Measurements from ENCODE around the gene ZSCAN10. TPM values are rescaled to one million over a fixed set of nuclear protein-coding genes. Genes with fewer than 3 reads are reported as not detected.

Gene ZSCAN10
- total RNA-seq, 1 experiment from 2014 or later: 207 TPM

- Mint-ChIP-seq H3K36me3 (ENCODE audit: insufficient read depth in 1 of 3, low read depth in 3 of 3) (peaks cover 7 to 20% (median 15%) of the 10 kb centered on the region in 3 experiments; a peak in 5 of 7 replicates), H3K27ac (no peak overlapping the region), H3K9me3 (no peaks in the 10 kb centered on the region), H3K27me3 (ENCODE audit: low read depth) (peaks cover 21% of the 10 kb centered on the region), H3K4me3 (no peak overlapping the region), H3K4me1 (0 out of 4 replicates have a peak, but pooled peaks cover 0 to 2% of the 10 kb centered on the region in 2 experiments)
- Histone ChIP-seq H2BK12ac (ENCODE audit: insufficient read length, low read depth, low read length) (no peak overlapping the region), H4K8ac (replicated peaks; ENCODE audit: insufficient read length, low read depth, low read length) (no peak overlapping the region), H3K23ac (ENCODE audit: insufficient read length, low read depth, low read length) (no peak overlapping the region), H3K18ac (ENCODE audit: insufficient read length, low read depth, low read length) (no peak overlapping the region), H3K79me1 (ENCODE audit: insufficient read depth, low read depth, low read length, poor library complexity, severe bottlenecking) (no peaks in the 10 kb centered on the region), H2AFZ (ENCODE audit: low read length) (no peak overlapping the region), H3K27ac (ENCODE audit: insufficient read length, low read depth, low read length) (no peak overlapping the region), H3K9me3 (ENCODE audit: control insufficient read depth, low read depth, low read length) (no peaks in the 10 kb centered on the region), H4K20me1 (ENCODE audit: control insufficient read depth, insufficient read depth, insufficient read length) (no peaks in the 10 kb centered on the region), H4K91ac (ENCODE audit: insufficient read length, low read depth, low read length) (no peak overlapping the region), H3K23me2 (ENCODE audit: insufficient read length, low read depth, low read length, poor library complexity, severe bottlenecking) (no peaks in the 10 kb centered on the region), H3K79me2 (ENCODE audit: insufficient read depth, low read length) (no peaks in the 10 kb centered on the region), H3K27me3 (ENCODE audit: insufficient read depth, low read length) (no peaks in the 10 kb centered on the region), H3K14ac (ENCODE audit: insufficient read depth, low read length) (no peak overlapping the region), H2BK120ac (ENCODE audit: low read depth, low read length, poor library complexity, severe bottlenecking) (no peak overlapping the region), H3K4me1 (ENCODE audit: insufficient read depth, low read length) (no peaks in the 10 kb centered on the region), H2BK20ac (ENCODE audit: low read depth, low read length, poor library complexity, severe bottlenecking) (no peak overlapping the region), H3K56ac (ENCODE audit: insufficient read length, low read depth, low read length) (no peak overlapping the region), H2AK5ac (ENCODE audit: insufficient read length, low read length) (no peak overlapping the region), H4K5ac (ENCODE audit: insufficient read length, low read depth, low read length) (no peak overlapping the region), H2BK15ac (ENCODE audit: low read depth, low read length) (no peak overlapping the region), H3K4me2 (ENCODE audit: insufficient read depth, insufficient read length, low read length) (no peak overlapping the region), H3T11ph (ENCODE audit: low read length) (no peak overlapping the region), H3K4ac (ENCODE audit: low read depth, low read length) (no peak overlapping the region), H3K9ac (ENCODE audit: extremely low read depth, insufficient read length, low read length) (no peak overlapping the region), H2BK5ac (ENCODE audit: insufficient read length, low read length) (no peak overlapping the region)
- WGBS (ENCODE audit: extremely low coverage, insufficient read length, low lambda C conversion rate): no CpG with 5 or more reads among the region's 11 CpGs
- DNase-seq: no peak
- TF ChIP-seq CTCF (conservative IDR thresholded peaks at IDR 0.05): no peak
Observed at GRCh38 chr16:3143189-3143588, 44.1 kb upstream of the ZSCAN10 start.

Measured in H9 (cell line).